HG03378 (cell line): ENCODE results near the gene ATP1A3.

Experiments
- ATAC-seq: cut with Tn5 transposase; IDR thresholded peaks from one replicate; pipeline ENCODE4 v1.9.1; 2021; ENCODE audit warnings: mild to moderate bottlenecking, moderate library complexity; ENCODE audit not compliant: unreplicated experiment

Gene ATP1A3

GRCh38 chr19:41988947-41989346 is 5.1 kb downstream of the ATP1A3 start:
- ATAC-seq, result no peak

- no peak for ATAC-seq
These were observed 6.7 kb downstream of the ATP1A3 start for GRCh38 chr19:41987141-41987860.

GRCh38 chr19:41984961-41985360 is 9.1 kb downstream of the ATP1A3 start:
- no peak for ATAC-seq

GRCh38 chr19:41981724-41982123 is 12.3 kb downstream of the ATP1A3 start:
- ATAC-seq, result no peak

- ATAC-seq, result no peak
These were observed 15.6 kb downstream of the ATP1A3 start for GRCh38 chr19:41978470-41978869.

- ATAC-seq, result no peak
These were observed 16.1 kb downstream of the ATP1A3 start for GRCh38 chr19:41977916-41978315.

- ATAC-seq, result no peak
These were observed 19.4 kb downstream of the ATP1A3 start for GRCh38 chr19:41974652-41975051.

GRCh38 chr19:41971363-41971762 is 22.7 kb downstream of the ATP1A3 start:
- no peak for ATAC-seq

- no peak for ATAC-seq
These were observed 24.1 kb downstream of the ATP1A3 start for GRCh38 chr19:41969772-41970458.

GRCh38 chr19:41968751-41969595 is 25.1 kb downstream of the ATP1A3 start:
- no peak for ATAC-seq

- no peak for ATAC-seq
These were observed 26.8 kb downstream of the ATP1A3 start for GRCh38 chr19:41967054-41967783.

GRCh38 chr19:41965106-41965505 is 28.9 kb downstream of the ATP1A3 start:
- no peak for ATAC-seq

- no peak for ATAC-seq
These were observed 33.1 kb downstream of the ATP1A3 start for GRCh38 chr19:41960973-41961372.

GRCh38 chr19:41959056-41960053 is 34.7 kb downstream of the ATP1A3 start, which contains the start of gene RABAC1:
Gene RABAC1, minus strand, starts transcription at chr19:41959321. Its CDS starts 29 bp downstream, at chr19:41959292.
- ATAC-seq, result peak; percentile 79

- no peak for ATAC-seq
These were observed 35.5 kb downstream of the ATP1A3 start for GRCh38 chr19:41958367-41959055.

- ATAC-seq, result no peak
These were observed 36.1 kb downstream of the ATP1A3 start for GRCh38 chr19:41957838-41958366.

- no peak for ATAC-seq
These were observed 36.7 kb downstream of the ATP1A3 start for GRCh38 chr19:41957161-41957837.

GRCh38 chr19:41956621-41957020 is 37.4 kb downstream of the ATP1A3 start:
- no peak for ATAC-seq
